SK-N-SH (cell line): ENCODE data around the gene ELN. TPM values are rescaled to one million over a fixed set of nuclear protein-coding genes. Genes with fewer than 3 reads are reported as not detected.
A peak's percentile ranks its signal among the peaks of the same experiment; 100 is the strongest.

Experiments
- CTCF ChIA-PET: fragments of 300-600, 350-600 bp; formaldehyde crosslinking; extraction: SDS; loops from one replicate; lab custom pipeline; 2021; lab: Yijun Ruan, JAX
- POLR2A ChIA-PET: fragments of 350-600 bp; sonication (Branson Sonifier 250); formaldehyde crosslinking; extraction: SDS; loops from one replicate; lab custom pipeline; 2020; ENCODE audit warnings: antibody characterized with exemption, inconsistent platforms; lab: Yijun Ruan, JAX
- DNase-seq: peaks from one replicate; pipeline ENCODE4 v3.0.0; 2012
- H2AFZ ChIP-seq: fragments of 200-600 bp; sonication (generic); 2 replicates; pipeline ENCODE4 v1.8.1; 2016; ENCODE audit warnings: antibody characterized with exemption, mild to moderate bottlenecking, low read depth
- H3F3A ChIP-seq: fragments of 200-600 bp; sonication (generic); replicated peaks from 2 replicates; pipeline ENCODE3; 2016; ENCODE audit warnings: antibody characterized with exemption, mild to moderate bottlenecking; ENCODE audit not compliant: insufficient read depth
- H3K27ac ChIP-seq, 2 experiments: fragments of 200-500 bp in 1 of 2; fragments of 200-600 bp in 1 of 2; sonication (Bioruptor generic) in 1 of 2; sonication (generic), shearing (Covaris generic) in 1 of 2; 2 replicates each; pipeline versions ENCODE4 v1.5.1 to v1.6.1; 2014 to 2016; ENCODE audit warnings: low read depth in 2 of 2, inconsistent platforms in 1 of 2, low read length in 1 of 2, mild to moderate bottlenecking in 1 of 2, mixed read lengths in 1 of 2
- H3K27me3 ChIP-seq: fragments of 200-600 bp; sonication (generic), shearing (Covaris generic); 2 replicates; pipeline ENCODE4 v1.6.1; 2016; ENCODE audit warnings: mixed run types; ENCODE audit not compliant: insufficient read depth
- H3K36me3 ChIP-seq, 2 experiments: fragments of 200-500 bp in 1 of 2; fragments of 200-600 bp in 1 of 2; sonication (Bioruptor generic) in 1 of 2; sonication (generic) in 1 of 2; replicated peaks in 1 of 2; 2 replicates each; pipeline versions ENCODE3 to v1.5.1; 2014 to 2016; ENCODE audit warnings: low read length in 1 of 2, mild to moderate bottlenecking in 1 of 2; ENCODE audit not compliant: insufficient read depth in 2 of 2, control insufficient read depth in 1 of 2
- H3K4me1 ChIP-seq, 2 experiments: fragments of 200-500 bp in 1 of 2; fragments of 200-600 bp in 1 of 2; sonication (Bioruptor generic) in 1 of 2; sonication (generic), shearing (Covaris generic) in 1 of 2; 2 replicates each; pipeline versions ENCODE4 v1.5.1 to v1.6.1; 2014 to 2016; ENCODE audit warnings: low read depth in 1 of 2, low read length in 1 of 2, mixed run types in 1 of 2; ENCODE audit not compliant: insufficient read depth in 2 of 2, control insufficient read depth in 1 of 2
- H3K4me2 ChIP-seq: fragments of 200-600 bp; sonication (generic), shearing (Covaris generic); 2 replicates; pipeline ENCODE4 v1.6.1; 2017; ENCODE audit warnings: mixed run types
- H3K4me3 ChIP-seq, 2 experiments: fragments of 200-500 bp in 1 of 2; fragments of 200-600 bp in 1 of 2; sonication (Bioruptor generic) in 1 of 2; sonication (generic), shearing (Covaris generic) in 1 of 2; 2 replicates each; pipeline versions ENCODE4 v1.5.1 to v1.8.1; 2014 to 2016; ENCODE audit warnings: low read depth in 2 of 2, inconsistent platforms in 1 of 2, low read length in 1 of 2, mild to moderate bottlenecking in 1 of 2, mixed read lengths in 1 of 2, moderate library complexity in 1 of 2
- H3K79me2 ChIP-seq: fragments of 200-600 bp; sonication (generic); 2 replicates; pipeline ENCODE4 v1.8.1; 2017; ENCODE audit warnings: mild to moderate bottlenecking; ENCODE audit not compliant: insufficient read depth
- H3K9ac ChIP-seq: fragments of 200-600 bp; sonication (generic); 2 replicates; pipeline ENCODE4 v1.6.1; 2017; ENCODE audit warnings: mixed run types
- H3K9me2 ChIP-seq: fragments of 200-600 bp; sonication (generic); 2 replicates; pipeline ENCODE4 v1.6.1; 2017; ENCODE audit warnings: mixed run types
- H3K9me3 ChIP-seq: fragments of 200-600 bp; sonication (generic); 2 replicates; pipeline ENCODE4 v1.6.1; 2017; ENCODE audit warnings: mixed run types, mild to moderate bottlenecking, moderate library complexity
- H4K20me1 ChIP-seq: fragments of 200-600 bp; sonication (generic); 2 replicates; pipeline ENCODE4 v1.6.1; 2017; ENCODE audit warnings: mild to moderate bottlenecking, mixed run types; ENCODE audit not compliant: insufficient read depth
- CHD2 ChIP-seq: fragments of 150-350 bp; IDR thresholded peaks from 2 replicates; pipeline ENCODE4 v1.6.1; 2018; ENCODE audit warnings: low read length; ENCODE audit not compliant: partially characterized antibody
- EP300 ChIP-seq, 2 experiments: IDR thresholded peaks; 2 replicates each; pipeline versions ENCODE4 v1.4.0 to v1.6.1; 2012; ENCODE audit warnings: borderline replicate concordance in 1 of 2, low read depth in 1 of 2, low read length in 1 of 2
- EZH2phosphoT487 ChIP-seq: fragments of 200-600 bp; sonication (generic); IDR thresholded peaks from 2 replicates; pipeline ENCODE4 v1.6.1; 2017; ENCODE audit warnings: low read depth, mixed run types, mild to moderate bottlenecking, antibody characterized with exemption, moderate library complexity, borderline replicate concordance
- FOSL2 ChIP-seq: IDR thresholded peaks from 2 replicates; pipeline ENCODE4 v1.4.0; 2012; ENCODE audit warnings: low read depth, mild to moderate bottlenecking, moderate library complexity, borderline replicate concordance
- FOXJ3 ChIP-seq: sonication (generic); formaldehyde crosslinking; IDR thresholded peaks from 2 replicates; pipeline ENCODE4 v1.5.1; 2020; ENCODE audit warnings: mild to moderate bottlenecking, missing genetic modification reagents
- FOXM1 ChIP-seq: IDR thresholded peaks from 2 replicates; pipeline ENCODE4 v1.4.0; 2012; ENCODE audit warnings: low read depth, mild to moderate bottlenecking
- GABPA ChIP-seq: IDR thresholded peaks from 2 replicates; pipeline ENCODE4 v1.4.0; 2012; ENCODE audit warnings: low read depth, mild to moderate bottlenecking
- IRF3 ChIP-seq: fragments of 150-350 bp; IDR thresholded peaks from 2 replicates; pipeline ENCODE4 v1.6.1; 2016; ENCODE audit warnings: mild to moderate bottlenecking, low read depth, low read length
- MEF2A ChIP-seq: IDR thresholded peaks from 2 replicates; pipeline ENCODE4 v1.4.0; 2012; ENCODE audit warnings: low read depth, borderline replicate concordance
- MXI1 ChIP-seq: IDR thresholded peaks from 2 replicates; pipeline ENCODE4 v1.6.1; 2012; ENCODE audit warnings: mild to moderate bottlenecking, low read depth, low read length, improper control_type of control experiment
- NRF1 ChIP-seq: IDR thresholded peaks from 2 replicates; pipeline ENCODE4 v1.6.1; 2012; ENCODE audit warnings: low read depth, mild to moderate bottlenecking, low read length
- POLR2AphosphoS5 ChIP-seq: IDR thresholded peaks from 2 replicates; pipeline ENCODE4 v1.6.1; 2012; ENCODE audit warnings: low read depth, low read length
- RFX5 ChIP-seq: IDR thresholded peaks from 2 replicates; pipeline ENCODE4 v1.6.1; 2012; ENCODE audit warnings: mild to moderate bottlenecking, improper control_type of control experiment, low read length
- SMC3 ChIP-seq: IDR thresholded peaks from 2 replicates; pipeline ENCODE4 v1.6.1; 2012; ENCODE audit warnings: low read depth, low read length, improper control_type of control experiment
- TEAD4 ChIP-seq: IDR thresholded peaks from 2 replicates; pipeline ENCODE4 v1.4.0; 2012; ENCODE audit warnings: mild to moderate bottlenecking, borderline replicate concordance; ENCODE audit not compliant: insufficient read depth
- WGBS: methylation state at CpG from one replicate; pipeline ENCODE4 v1.1.6; 2017; ENCODE audit warnings: low lambda C conversion rate; 5-methylcytosine and 5-hydroxymethylcytosine counted together
- polyA plus RNA-seq, 3 experiments: library from polyadenylated mRNA; depleted of rRNA; stranded (reverse); fragments of >200 nt; gene quantifications; 2 replicates each; pipeline ENCODE4 v1.2.3, GENCODE V29; 2012
- TF ChIP-seq, protein P1 (sequence below): fragments of 150-350 bp; IDR thresholded peaks from 2 replicates; pipeline ENCODE4 v1.6.1; 2017; ENCODE audit warnings: antibody characterized with exemption, low read length, low read depth, borderline replicate concordance
- TF ChIP-seq, protein P2 (sequence below): IDR thresholded peaks from 2 replicates; pipeline ENCODE4 v1.4.0; 2012; ENCODE audit warnings: low read depth
- TF ChIP-seq, protein P3 (sequence below): IDR thresholded peaks from 2 replicates; pipeline ENCODE4 v1.6.1; 2012; ENCODE audit warnings: mild to moderate bottlenecking, low read depth, low read length, moderate library complexity

ELN gene
- polyA plus RNA-seq, 1 of the 3 experiments (the other 2 are of a cell fraction) = 12.5 TPM

GRCh38 chr7:74042746-74043522 lies 15.0 kb downstream of the ELN start:
- Histone ChIP-seq H3K79me2 (no peaks in the 10 kb centered on the region), H3F3A (peaks cover 6% of the 10 kb centered on the region), H3K27ac (peak overlapping the region; percentile 31 to 99; a peak in 3 of 4 replicates), H2AFZ (peak overlapping the region; percentile 73), H3K36me3 (no peaks in the 10 kb centered on the region), H3K27me3 (no peaks in the 10 kb centered on the region), H3K9me3 (no peaks in the 10 kb centered on the region), H3K4me2 (peak overlapping the region; percentile 61), H3K9ac (peak overlapping the region; percentile 7; the same call in 1 of the 2 replicates), H3K4me3 (peak overlapping the region in 1 of 2 experiments; percentile 37; a peak in 2 of 4 replicates), H4K20me1 (no peaks in the 10 kb centered on the region), H3K4me1 (peaks cover 20 to 71% of the 10 kb centered on the region in 2 experiments), H3K9me2 (no peaks in the 10 kb centered on the region)
- TF ChIP-seq FOSL2 = no peak
- TF ChIP-seq GABPA = no peak
- TF ChIP-seq EP300 (IDR thresholded peaks at IDR 0.05; ENCODE audit: borderline replicate concordance in 1 of 2, low read depth in 1 of 2, low read length in 1 of 2) = no peak
- TF ChIP-seq EZH2phosphoT487 = no peak
- TF ChIP-seq RFX5 = no peak
- TF ChIP-seq FOXJ3 (CRISPR knock-in tag) = no peak
- TF ChIP-seq, protein P1, sequence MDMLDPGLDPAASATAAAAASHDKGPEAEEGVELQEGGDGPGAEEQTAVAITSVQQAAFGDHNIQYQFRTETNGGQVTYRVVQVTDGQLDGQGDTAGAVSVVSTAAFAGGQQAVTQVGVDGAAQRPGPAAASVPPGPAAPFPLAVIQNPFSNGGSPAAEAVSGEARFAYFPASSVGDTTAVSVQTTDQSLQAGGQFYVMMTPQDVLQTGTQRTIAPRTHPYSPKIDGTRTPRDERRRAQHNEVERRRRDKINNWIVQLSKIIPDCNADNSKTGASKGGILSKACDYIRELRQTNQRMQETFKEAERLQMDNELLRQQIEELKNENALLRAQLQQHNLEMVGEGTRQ = 0 out of 2 replicates have a peak, but pooled peaks have one; percentile 6
- TF ChIP-seq, protein P2, sequence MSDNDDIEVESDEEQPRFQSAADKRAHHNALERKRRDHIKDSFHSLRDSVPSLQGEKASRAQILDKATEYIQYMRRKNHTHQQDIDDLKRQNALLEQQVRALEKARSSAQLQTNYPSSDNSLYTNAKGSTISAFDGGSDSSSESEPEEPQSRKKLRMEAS = no peak
- TF ChIP-seq CHD2 = no peak
- no peak for TF ChIP-seq TEAD4
- TF ChIP-seq MXI1 = peak; percentile 44; the same call in 1 of the 2 replicates
- no peak for TF ChIP-seq MEF2A
- no peak; the same call in 1 of the 2 replicates for TF ChIP-seq POLR2AphosphoS5
- TF ChIP-seq FOXM1 = no peak
- TF ChIP-seq IRF3 = no peak
- TF ChIP-seq NRF1 = no peak
- peak; percentile 4; the same call in 1 of the 2 replicates for TF ChIP-seq SMC3
- TF ChIP-seq, protein P3, sequence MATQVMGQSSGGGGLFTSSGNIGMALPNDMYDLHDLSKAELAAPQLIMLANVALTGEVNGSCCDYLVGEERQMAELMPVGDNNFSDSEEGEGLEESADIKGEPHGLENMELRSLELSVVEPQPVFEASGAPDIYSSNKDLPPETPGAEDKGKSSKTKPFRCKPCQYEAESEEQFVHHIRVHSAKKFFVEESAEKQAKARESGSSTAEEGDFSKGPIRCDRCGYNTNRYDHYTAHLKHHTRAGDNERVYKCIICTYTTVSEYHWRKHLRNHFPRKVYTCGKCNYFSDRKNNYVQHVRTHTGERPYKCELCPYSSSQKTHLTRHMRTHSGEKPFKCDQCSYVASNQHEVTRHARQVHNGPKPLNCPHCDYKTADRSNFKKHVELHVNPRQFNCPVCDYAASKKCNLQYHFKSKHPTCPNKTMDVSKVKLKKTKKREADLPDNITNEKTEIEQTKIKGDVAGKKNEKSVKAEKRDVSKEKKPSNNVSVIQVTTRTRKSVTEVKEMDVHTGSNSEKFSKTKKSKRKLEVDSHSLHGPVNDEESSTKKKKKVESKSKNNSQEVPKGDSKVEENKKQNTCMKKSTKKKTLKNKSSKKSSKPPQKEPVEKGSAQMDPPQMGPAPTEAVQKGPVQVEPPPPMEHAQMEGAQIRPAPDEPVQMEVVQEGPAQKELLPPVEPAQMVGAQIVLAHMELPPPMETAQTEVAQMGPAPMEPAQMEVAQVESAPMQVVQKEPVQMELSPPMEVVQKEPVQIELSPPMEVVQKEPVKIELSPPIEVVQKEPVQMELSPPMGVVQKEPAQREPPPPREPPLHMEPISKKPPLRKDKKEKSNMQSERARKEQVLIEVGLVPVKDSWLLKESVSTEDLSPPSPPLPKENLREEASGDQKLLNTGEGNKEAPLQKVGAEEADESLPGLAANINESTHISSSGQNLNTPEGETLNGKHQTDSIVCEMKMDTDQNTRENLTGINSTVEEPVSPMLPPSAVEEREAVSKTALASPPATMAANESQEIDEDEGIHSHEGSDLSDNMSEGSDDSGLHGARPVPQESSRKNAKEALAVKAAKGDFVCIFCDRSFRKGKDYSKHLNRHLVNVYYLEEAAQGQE = no peak
- WGBS = 46% methylated on average over 24 of the region's 24 CpGs
- DNase-seq = peak; percentile 87
- ChIA-PET POLR2A (interaction anchor here (0.6 to 3.1 kb wide), 6 partner anchors 9 to 178 kb away, joined by 3 to 24 read pairs (median 4); partner anchors contain the start of genes EIF4H and LIMK1), CTCF (interaction anchor here (1.1 to 12.6 kb wide), 5 partner anchors 12 to 179 kb away, joined by 3 to 107 read pairs (median 5); partner anchors contain the start of gene ELN)
